Measurements from ENCODE around the gene NTNG1. TPM values are rescaled to one million over a fixed set of nuclear protein-coding genes. Genes with fewer than 3 reads are reported as not detected.
A peak's percentile ranks its signal among the peaks of the same experiment; 100 is the strongest.

NTNG1 gene
- total and polyA plus RNA-seq, 5 donors, result 0.05 to 0.41 (median 0.37) TPM; not detected in 2

- H3K4me3 ChIP-seq (ENCODE audit: low read length), result no peak overlapping the region
- ATAC-seq, result no peak
- intact Hi-C loops (cut with DNase I), result no loop called here
- WGBS, result 63% methylated on average over 1 of the region's 1 CpG
- no peaks in the 10 kb centered on the region for H3K4me1 ChIP-seq (ENCODE audit: control insufficient read depth, insufficient read depth, low read length)
- H3K27ac ChIP-seq (ENCODE audit: low read length), result no peak overlapping the region
- DNase-seq, result no peak
- H3K27me3 ChIP-seq (ENCODE audit: control insufficient read depth, insufficient read depth), result no peaks in the 10 kb centered on the region
- no peaks in the 10 kb centered on the region for H3K9me3 ChIP-seq (ENCODE audit: control insufficient read depth, low read length)
Observed at GRCh38 chr1:107123741-107124140, 17.1 kb upstream of the NTNG1 start.

DNA sequence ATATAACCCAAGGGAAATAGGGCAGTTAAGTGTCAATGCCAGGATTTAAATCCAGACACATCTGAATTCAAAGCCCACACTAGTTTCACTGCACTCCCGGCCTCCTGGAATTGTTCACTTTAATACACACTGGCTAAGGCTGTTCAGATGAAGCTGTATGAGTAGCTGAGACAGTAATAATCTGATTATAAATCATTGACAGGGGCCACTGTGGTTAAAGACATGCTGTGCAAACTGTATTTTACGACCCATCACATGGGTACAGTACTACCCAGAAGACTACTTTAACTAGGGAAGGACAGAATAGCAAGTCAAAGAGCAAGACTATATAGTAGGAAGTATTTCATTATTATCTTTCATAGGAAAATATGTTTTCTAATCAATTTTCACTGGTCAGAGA lies 16.1 kb upstream of the NTNG1 start:
- no peak for ATAC-seq
- no peaks in the 10 kb centered on the region for H3K4me1 ChIP-seq (ENCODE audit: control insufficient read depth, insufficient read depth, low read length)
- DNase-seq, result no peak
- no peak overlapping the region for H3K27ac ChIP-seq (ENCODE audit: low read length)
- H3K27me3 ChIP-seq (ENCODE audit: control insufficient read depth, insufficient read depth), result no peaks in the 10 kb centered on the region
- no peaks in the 10 kb centered on the region for H3K9me3 ChIP-seq (ENCODE audit: control insufficient read depth, low read length)
- no peak overlapping the region for H3K4me3 ChIP-seq (ENCODE audit: low read length)
- intact Hi-C loops (cut with DNase I), result no loop called here
- 68% methylated on average over 2 of the region's 2 CpGs for WGBS

GRCh38 chr1:107132195-107132594 lies 8.6 kb upstream of the NTNG1 start:
- ATAC-seq, result no peak
- intact Hi-C loops (cut with DNase I), result no loop called here
- no peaks in the 10 kb centered on the region for H3K27me3 ChIP-seq (ENCODE audit: control insufficient read depth, insufficient read depth)

DNA sequence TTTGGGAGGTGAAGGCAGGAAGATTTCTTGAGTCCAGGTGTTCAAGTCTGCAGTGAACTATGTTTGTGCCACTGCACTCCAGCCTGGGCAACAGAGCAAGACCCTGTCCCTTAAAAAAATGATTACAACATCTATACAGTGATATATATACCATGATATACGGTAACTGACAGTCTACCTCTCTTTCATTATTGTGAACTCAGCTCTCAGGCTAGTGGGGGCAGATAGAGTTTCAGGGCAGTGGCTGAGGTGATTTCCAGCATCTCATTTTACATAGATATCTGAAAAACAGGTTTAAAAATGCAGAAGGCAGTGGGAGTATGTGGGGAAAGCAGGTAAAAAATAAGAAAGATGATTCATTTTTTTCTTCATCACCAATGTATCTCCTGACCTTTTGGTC lies 8.1 kb upstream of the NTNG1 start:
- Histone ChIP-seq H3K4me1 (ENCODE audit: control insufficient read depth, insufficient read depth, low read length) (no peaks in the 10 kb centered on the region), H3K27me3 (ENCODE audit: control insufficient read depth, insufficient read depth) (no peaks in the 10 kb centered on the region), H3K27ac (ENCODE audit: low read length) (no peak overlapping the region), H3K4me3 (ENCODE audit: low read length) (no peak overlapping the region), H3K9me3 (ENCODE audit: control insufficient read depth, low read length) (no peaks in the 10 kb centered on the region)
- no peak for DNase-seq
- ATAC-seq, result no peak
- intact Hi-C loops (cut with DNase I), result no loop called here
- WGBS, result 70% methylated on average over 1 of the region's 1 CpG

More at GRCh38 chr1:107132195-107132594, 8.6 kb upstream of the NTNG1 start:
- H3K9me3 ChIP-seq (ENCODE audit: control insufficient read depth, low read length), result no peaks in the 10 kb centered on the region
- H3K27ac ChIP-seq (ENCODE audit: low read length), result no peak overlapping the region
- H3K4me3 ChIP-seq (ENCODE audit: low read length), result no peak overlapping the region
- DNase-seq, result no peak
- 69% methylated on average over 1 of the region's 1 CpG for WGBS
- no peaks in the 10 kb centered on the region for H3K4me1 ChIP-seq (ENCODE audit: control insufficient read depth, insufficient read depth, low read length)

DNA sequence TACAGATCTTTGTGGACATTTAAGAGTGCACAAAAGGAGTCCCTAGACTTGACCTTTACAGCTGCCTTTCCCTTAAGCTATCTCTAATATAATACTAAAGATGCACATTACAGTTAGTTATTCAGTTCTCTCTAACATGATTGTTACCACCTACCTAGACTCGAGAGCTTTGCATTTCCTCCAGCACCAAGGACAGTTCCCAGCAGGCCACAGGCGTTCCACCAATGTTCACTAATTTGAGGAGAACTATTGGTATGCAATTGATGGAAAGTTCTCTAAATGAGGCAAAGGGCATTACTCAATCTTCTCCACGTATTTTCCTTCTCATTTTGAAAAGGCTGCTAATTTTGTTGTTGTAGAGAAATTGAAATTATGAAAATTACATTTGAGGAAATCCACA lies 5.4 kb upstream of the NTNG1 start:
- WGBS, result 3% methylated on average over 3 of the region's 3 CpGs
- H3K27ac ChIP-seq (ENCODE audit: low read length), result no peak overlapping the region
- peak in 1 of 3 donors; percentile 6 for DNase-seq
- no peak for ATAC-seq
- H3K9me3 ChIP-seq (ENCODE audit: control insufficient read depth, low read length), result no peaks in the 10 kb centered on the region
- no peaks in the 10 kb centered on the region for H3K27me3 ChIP-seq (ENCODE audit: control insufficient read depth, insufficient read depth)
- intact Hi-C loops (cut with DNase I), result no loop called here
- H3K4me1 ChIP-seq (ENCODE audit: control insufficient read depth, insufficient read depth, low read length), result peaks cover 2% of the 10 kb centered on the region
- H3K4me3 ChIP-seq (ENCODE audit: low read length), result no peak overlapping the region

GRCh38 chr1:107138166-107138565 lies 2.7 kb upstream of the NTNG1 start:
- H3K9me3 ChIP-seq (ENCODE audit: control insufficient read depth, low read length), result no peaks in the 10 kb centered on the region
- ATAC-seq (no peak), DNase-seq (no peak)
- H3K27ac ChIP-seq (ENCODE audit: low read length), result no peak overlapping the region
- H3K4me1 ChIP-seq (ENCODE audit: control insufficient read depth, insufficient read depth, low read length), result peaks cover 6% of the 10 kb centered on the region
- intact Hi-C loops (cut with DNase I), result no loop called here
- H3K4me3 ChIP-seq (ENCODE audit: low read length), result no peak overlapping the region
- H3K27me3 ChIP-seq (ENCODE audit: control insufficient read depth, insufficient read depth), result no peaks in the 10 kb centered on the region

DNA sequence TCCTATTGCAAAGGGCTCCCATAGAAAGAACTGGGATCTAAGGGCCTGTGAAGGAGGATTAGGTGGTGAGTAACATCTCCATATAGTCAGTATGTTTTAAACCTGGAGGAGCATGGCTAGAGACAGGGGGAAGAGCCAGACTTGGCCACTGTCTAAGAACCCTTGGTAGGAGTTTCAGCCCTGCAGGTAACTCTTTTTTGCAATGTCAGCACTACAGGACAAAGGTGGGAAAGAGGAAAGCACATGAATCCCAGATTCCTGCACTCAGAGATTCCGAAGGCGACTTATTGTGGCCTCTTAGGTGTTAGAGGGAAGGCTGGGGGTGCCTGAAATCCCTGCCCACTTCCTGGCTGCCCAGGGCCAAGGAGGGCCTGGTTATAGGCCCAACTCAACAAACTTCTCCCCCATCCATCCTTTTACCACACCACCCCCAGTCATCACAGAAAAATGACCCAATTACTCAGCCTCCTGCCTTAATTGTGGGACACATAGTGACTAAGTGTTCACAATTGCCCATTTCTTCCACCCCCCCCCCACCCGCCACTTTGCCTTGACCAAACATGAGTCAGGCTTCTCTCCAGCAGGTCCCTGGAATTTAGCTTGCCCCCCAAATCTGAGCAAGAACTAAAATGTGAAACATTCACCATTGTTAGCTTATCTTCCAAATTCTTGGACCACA lies 1.9 kb upstream of the NTNG1 start:
- Histone ChIP-seq H3K27ac (ENCODE audit: low read length) (no peak overlapping the region), H3K27me3 (ENCODE audit: control insufficient read depth, insufficient read depth) (no peaks in the 10 kb centered on the region), H3K9me3 (ENCODE audit: control insufficient read depth, low read length) (no peaks in the 10 kb centered on the region), H3K4me3 (ENCODE audit: low read length) (no peak overlapping the region), H3K4me1 (ENCODE audit: control insufficient read depth, insufficient read depth, low read length) (peaks cover 6% of the 10 kb centered on the region)
- ATAC-seq (no peak), DNase-seq (peak in 1 of 3 donors; percentile 23)
- intact Hi-C loops (cut with DNase I), result no loop called here
- 85% methylated on average over 3 of the region's 3 CpGs for WGBS

- Histone ChIP-seq H3K4me3 (ENCODE audit: low read length) (peak overlapping the region; percentile 74), H3K27ac (ENCODE audit: low read length) (no peak overlapping the region), H3K27me3 (ENCODE audit: control insufficient read depth, insufficient read depth) (no peaks in the 10 kb centered on the region), H3K9me3 (ENCODE audit: control insufficient read depth, low read length) (no peaks in the 10 kb centered on the region), H3K4me1 (ENCODE audit: control insufficient read depth, insufficient read depth, low read length) (peaks cover 6% of the 10 kb centered on the region)
- WGBS, result under 1% methylated on average over 53 of the region's 53 CpGs
- peak; percentile 10 to 55 (median 45) for DNase-seq
- peak; percentile 57 to 71 for ATAC-seq
- intact Hi-C loops (cut with DNase I), result no loop called here
Observed at GRCh38 chr1:107139833-107140702, 771 bp upstream of the NTNG1 start.

- 1% methylated on average over 41 of the region's 41 CpGs for WGBS
- H3K4me3 ChIP-seq (ENCODE audit: low read length), result peak overlapping the region; percentile 74
- no peak overlapping the region for H3K27ac ChIP-seq (ENCODE audit: low read length)
- H3K27me3 ChIP-seq (ENCODE audit: control insufficient read depth, insufficient read depth), result no peaks in the 10 kb centered on the region
- ATAC-seq (peak; percentile 38 to 47), DNase-seq (peak; percentile 13 to 43 (median 21))
- H3K4me1 ChIP-seq (ENCODE audit: control insufficient read depth, insufficient read depth, low read length), result peaks cover 6% of the 10 kb centered on the region
- intact Hi-C loops (cut with DNase I), result no loop called here
- H3K9me3 ChIP-seq (ENCODE audit: control insufficient read depth, low read length), result no peaks in the 10 kb centered on the region
Observed at GRCh38 chr1:107141491-107142126, 770 bp downstream of the NTNG1 start.

GRCh38 chr1:107142140-107142542 lies 1.3 kb downstream of the NTNG1 start:
- intact Hi-C loops (cut with DNase I), result no loop called here

DNA sequence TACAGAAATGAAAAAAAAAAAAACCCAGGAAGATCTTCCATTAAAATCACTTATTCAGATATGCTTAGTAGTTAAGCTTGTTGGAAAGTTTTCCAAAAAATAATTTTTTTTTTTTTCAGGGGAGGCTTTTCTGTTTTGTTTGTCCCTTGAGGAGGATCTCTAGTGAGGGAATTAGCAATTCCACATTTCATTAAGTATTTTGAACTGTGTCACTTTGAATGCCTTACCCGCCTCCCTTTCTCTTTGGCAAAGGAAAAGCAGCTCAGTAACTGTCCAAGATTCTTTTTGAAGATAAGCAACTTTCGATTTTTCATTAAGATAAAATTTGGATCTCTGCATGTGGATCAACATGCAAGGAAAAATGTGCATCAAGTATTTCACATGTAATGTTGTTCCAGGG lies 1.8 kb downstream of the NTNG1 start:
- Histone ChIP-seq H3K9me3 (ENCODE audit: control insufficient read depth, low read length) (no peaks in the 10 kb centered on the region), H3K27me3 (ENCODE audit: control insufficient read depth, insufficient read depth) (no peaks in the 10 kb centered on the region), H3K4me3 (ENCODE audit: low read length) (no peak overlapping the region), H3K4me1 (ENCODE audit: control insufficient read depth, insufficient read depth, low read length) (peaks cover 6% of the 10 kb centered on the region), H3K27ac (ENCODE audit: low read length) (no peak overlapping the region)
- no peak for ATAC-seq
- intact Hi-C loops (cut with DNase I), result no loop called here
- DNase-seq, result no peak
- WGBS, result 54% methylated on average over 2 of the region's 2 CpGs

More at GRCh38 chr1:107142140-107142542, 1.3 kb downstream of the NTNG1 start:
- peaks cover 6% of the 10 kb centered on the region for H3K4me1 ChIP-seq (ENCODE audit: control insufficient read depth, insufficient read depth, low read length)
- 2% methylated on average over 5 of the region's 5 CpGs for WGBS
- peak overlapping the region; percentile 74 for H3K4me3 ChIP-seq (ENCODE audit: low read length)
- ATAC-seq, result peak in 1 of 2 donors; percentile 34
- H3K27me3 ChIP-seq (ENCODE audit: control insufficient read depth, insufficient read depth), result no peaks in the 10 kb centered on the region
- DNase-seq, result no peak
- H3K27ac ChIP-seq (ENCODE audit: low read length), result no peak overlapping the region
- no peaks in the 10 kb centered on the region for H3K9me3 ChIP-seq (ENCODE audit: control insufficient read depth, low read length)
